ENCODE data around the gene TMEM175.

Gene TMEM175

DNA sequence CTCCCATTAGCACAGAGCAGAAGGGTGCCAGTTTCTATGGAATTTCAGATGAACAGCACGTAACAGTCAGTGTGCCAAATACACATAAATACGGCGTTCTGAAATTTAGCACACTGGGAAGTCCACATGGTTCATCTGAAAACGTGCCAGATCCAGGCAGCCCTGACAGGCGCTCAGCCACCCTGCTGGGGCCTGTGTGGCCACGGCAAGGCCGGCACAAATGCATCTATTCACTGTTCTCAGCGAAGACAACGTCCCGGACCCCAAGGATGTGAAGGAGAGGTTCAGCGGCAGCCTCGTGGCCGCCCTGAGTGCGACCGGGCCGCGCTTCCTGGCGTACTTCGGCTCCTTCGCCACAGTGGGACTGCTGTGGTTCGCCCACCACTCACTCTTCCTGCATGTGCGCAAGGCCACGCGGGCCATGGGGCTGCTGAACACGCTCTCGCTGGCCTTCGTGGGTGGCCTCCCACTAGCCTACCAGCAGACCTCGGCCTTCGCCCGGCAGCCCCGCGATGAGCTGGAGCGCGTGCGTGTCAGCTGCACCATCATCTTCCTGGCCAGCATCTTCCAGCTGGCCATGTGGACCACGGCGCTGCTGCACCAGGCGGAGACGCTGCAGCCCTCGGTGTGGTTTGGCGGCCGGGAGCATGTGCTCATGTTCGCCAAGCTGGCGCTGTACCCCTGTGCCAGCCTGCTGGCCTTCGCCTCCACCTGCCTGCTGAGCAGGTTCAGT lies 25.5 kb downstream of the TMEM175 start:
- no peak for DNase-seq
- ATAC-seq (replicated peaks), result no peak
- Mint-ChIP-seq H3K9me3 (no peaks in the 10 kb centered on the region), H3K4me3 (no peak overlapping the region), H3K36me3 (ENCODE audit: insufficient read depth) (peaks cover 36% of the 10 kb centered on the region), H3K27ac (peak overlapping the region; percentile 78 to 79), H3K27me3 (no peaks in the 10 kb centered on the region), H3K4me1 (ENCODE audit: low read depth in 2 of 2) (no peaks in the 10 kb centered on the region)

DNA sequence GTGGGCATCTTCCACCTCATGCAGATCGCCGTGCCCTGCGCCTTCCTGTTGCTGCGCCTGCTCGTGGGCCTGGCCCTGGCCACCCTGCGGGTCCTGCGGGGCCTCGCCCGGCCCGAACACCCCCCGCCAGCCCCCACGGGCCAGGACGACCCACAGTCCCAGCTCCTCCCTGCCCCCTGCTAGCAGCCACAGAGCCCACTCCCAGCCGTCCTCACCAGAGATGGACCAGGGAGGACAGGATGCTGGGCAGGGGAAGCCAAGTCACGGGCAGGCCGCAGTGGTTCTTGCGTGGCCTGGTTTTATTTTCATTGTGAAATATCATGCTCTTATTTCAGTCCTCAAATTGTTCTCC lies 26.0 kb downstream of the TMEM175 start:
- Mint-ChIP-seq H3K4me3 (no peak overlapping the region), H3K4me1 (ENCODE audit: low read depth in 2 of 2) (no peaks in the 10 kb centered on the region), H3K27me3 (no peaks in the 10 kb centered on the region), H3K9me3 (no peaks in the 10 kb centered on the region), H3K27ac (peak overlapping the region; percentile 78 to 79), H3K36me3 (ENCODE audit: insufficient read depth) (peaks cover 36% of the 10 kb centered on the region)
- no peak for DNase-seq
- no peak for ATAC-seq (replicated peaks)

DNA sequence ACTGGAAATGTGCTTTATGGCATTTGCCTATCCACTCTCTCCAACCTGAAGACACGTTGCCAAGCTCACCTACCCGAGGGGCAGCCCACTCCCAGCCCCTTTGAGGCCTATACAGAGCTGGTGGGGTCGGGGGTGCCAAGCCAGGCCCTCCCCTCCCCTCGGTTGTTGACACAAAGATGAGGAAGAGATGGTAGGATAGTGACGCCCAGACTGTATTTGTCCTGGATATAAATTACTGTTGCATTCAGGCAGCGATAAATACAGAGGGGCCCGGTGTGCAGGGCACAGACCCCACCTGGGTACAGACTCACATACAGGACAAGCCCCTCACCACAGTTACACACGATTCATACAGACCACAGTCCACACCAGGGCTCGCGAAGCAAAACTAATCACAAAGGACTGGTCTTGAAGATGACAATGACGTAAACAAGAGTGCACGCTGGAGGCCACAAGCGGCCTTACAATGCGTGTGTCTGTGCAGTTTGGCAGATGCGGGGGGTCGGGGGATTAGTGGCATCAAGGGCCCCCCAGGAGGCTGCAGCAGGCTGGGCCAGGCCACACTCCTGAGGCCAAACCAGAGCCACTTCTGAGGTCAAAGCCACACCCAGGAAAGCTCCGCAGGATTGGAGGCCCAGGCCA lies 26.6 kb downstream of the TMEM175 start:
- Mint-ChIP-seq H3K36me3 (ENCODE audit: insufficient read depth) (peaks cover 37% of the 10 kb centered on the region), H3K4me1 (ENCODE audit: low read depth in 2 of 2) (no peaks in the 10 kb centered on the region), H3K9me3 (no peaks in the 10 kb centered on the region), H3K27me3 (no peaks in the 10 kb centered on the region), H3K4me3 (no peak overlapping the region), H3K27ac (peak overlapping the region; percentile 78 to 79)
- DNase-seq, result no peak
- no peak for ATAC-seq (replicated peaks)

DNA sequence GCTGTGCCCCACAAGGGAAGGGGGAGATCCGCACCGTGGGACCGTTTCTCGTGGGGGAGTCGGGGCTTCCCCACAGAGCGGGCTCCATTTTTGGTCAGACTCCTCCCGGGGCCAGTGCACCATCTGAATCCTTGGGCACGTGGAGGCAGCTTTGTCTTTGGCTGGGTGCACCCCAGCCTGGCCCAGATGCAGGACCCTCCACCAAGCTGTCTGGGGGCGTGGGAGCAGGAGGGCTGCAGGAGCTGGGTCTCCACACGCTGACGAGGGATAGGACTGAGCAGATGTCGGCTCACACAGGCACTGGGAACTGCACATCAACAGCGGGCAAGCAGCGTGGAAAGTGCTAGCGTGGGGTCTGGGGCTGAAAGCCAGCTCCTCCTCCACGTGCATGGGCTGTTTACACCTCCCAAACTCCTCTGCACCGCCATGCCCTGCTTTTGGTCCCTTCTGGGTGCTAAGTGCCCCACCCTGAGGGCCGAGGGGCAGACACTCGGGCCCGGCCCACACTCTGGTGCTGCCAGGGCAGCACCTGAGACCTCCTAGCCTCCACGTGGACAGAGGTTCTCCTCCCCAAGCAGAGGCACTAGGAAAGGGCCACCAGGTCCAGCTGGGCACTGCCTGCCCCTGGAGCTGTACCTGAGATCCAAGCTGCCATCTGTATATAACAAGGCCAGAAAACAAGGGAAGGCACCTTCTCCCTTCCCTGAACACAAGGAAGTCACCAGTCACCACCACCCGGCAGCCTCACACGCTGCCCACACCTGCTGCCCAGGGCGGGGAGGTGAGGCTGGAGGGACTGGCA lies 27.3 kb downstream of the TMEM175 start:
- peak overlapping the region; percentile 78 to 83 for H3K27ac Mint-ChIP-seq
- H3K4me3 Mint-ChIP-seq, result no peak overlapping the region
- no peaks in the 10 kb centered on the region for H3K4me1 Mint-ChIP-seq (ENCODE audit: low read depth in 2 of 2)
- ATAC-seq (replicated peaks), result no peak
- no peak for DNase-seq
- H3K27me3 Mint-ChIP-seq, result no peaks in the 10 kb centered on the region
- no peaks in the 10 kb centered on the region for H3K9me3 Mint-ChIP-seq
- peaks cover 38% of the 10 kb centered on the region for H3K36me3 Mint-ChIP-seq (ENCODE audit: insufficient read depth)

DNA sequence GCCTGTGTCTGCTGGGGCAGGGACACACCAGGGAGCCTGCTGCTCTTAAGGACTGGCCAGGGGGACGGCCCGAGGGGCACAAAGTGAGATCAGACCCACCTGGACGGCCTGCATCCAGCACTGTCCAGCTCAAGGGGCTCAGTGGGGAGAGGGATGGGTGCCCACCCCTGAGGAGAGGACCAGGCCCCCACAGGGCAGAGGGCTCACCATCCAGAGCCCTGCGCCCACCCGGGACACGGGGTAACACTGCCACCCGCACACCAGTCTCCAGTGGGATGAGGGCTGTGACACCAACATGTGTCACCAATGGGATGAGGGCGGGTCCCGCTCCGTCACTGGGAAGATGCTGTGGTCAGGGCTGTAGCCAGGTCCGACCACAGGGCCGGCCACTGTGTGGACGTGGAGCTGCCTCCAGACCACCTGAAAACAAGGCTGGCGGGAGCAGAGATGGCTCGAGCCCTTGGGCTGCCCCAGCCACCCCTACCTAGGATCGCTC lies 27.9 kb downstream of the TMEM175 start:
- Mint-ChIP-seq H3K4me1 (ENCODE audit: low read depth in 2 of 2) (no peaks in the 10 kb centered on the region), H3K4me3 (no peak overlapping the region), H3K36me3 (ENCODE audit: insufficient read depth) (peaks cover 32% of the 10 kb centered on the region), H3K27me3 (no peaks in the 10 kb centered on the region), H3K27ac (peak overlapping the region in 1 of 2 donors; percentile 83), H3K9me3 (no peaks in the 10 kb centered on the region)
- DNase-seq, result no peak
- ATAC-seq (replicated peaks), result no peak

DNA sequence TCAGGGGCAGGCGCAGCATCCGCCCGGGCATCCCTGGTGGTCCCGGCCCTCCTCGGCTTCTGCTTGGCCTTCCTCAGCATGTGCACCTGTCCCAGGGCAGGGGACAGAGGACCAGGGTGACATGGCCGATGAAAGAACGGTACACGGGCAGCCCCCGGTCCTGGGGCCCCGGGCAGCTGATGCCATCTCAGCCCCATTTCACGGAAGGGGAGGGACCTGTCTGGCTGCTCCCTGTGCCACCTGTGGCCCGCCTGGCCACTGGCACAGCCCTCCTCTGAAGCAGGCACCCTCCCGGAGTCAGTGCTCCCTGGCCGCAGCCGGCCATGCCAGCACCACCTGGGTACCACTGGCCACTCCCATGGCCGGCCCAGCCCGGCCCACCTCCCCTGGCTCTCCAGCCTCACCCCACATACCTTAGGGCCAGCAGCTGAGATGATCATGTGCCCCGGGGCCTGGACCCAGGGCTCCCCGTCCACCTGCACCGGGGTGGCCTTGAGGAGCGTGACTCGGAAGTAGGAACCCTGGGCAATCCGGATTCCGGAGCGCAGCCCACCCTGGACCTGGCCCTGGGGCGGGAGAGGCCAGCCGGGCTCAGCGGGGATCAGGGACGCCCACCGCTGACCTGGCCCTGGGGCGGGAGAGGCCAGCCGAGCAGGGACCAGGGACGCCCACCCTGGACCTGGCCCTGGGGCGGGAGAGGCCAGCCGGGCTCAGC lies 28.5 kb downstream of the TMEM175 start:
- Mint-ChIP-seq H3K4me1 (ENCODE audit: low read depth in 2 of 2) (no peaks in the 10 kb centered on the region), H3K9me3 (no peaks in the 10 kb centered on the region), H3K4me3 (no peak overlapping the region), H3K27me3 (no peaks in the 10 kb centered on the region), H3K36me3 (ENCODE audit: insufficient read depth) (peaks cover 38% of the 10 kb centered on the region), H3K27ac (no peak overlapping the region)
- DNase-seq (no peak), ATAC-seq (replicated peaks) (no peak)

DNA sequence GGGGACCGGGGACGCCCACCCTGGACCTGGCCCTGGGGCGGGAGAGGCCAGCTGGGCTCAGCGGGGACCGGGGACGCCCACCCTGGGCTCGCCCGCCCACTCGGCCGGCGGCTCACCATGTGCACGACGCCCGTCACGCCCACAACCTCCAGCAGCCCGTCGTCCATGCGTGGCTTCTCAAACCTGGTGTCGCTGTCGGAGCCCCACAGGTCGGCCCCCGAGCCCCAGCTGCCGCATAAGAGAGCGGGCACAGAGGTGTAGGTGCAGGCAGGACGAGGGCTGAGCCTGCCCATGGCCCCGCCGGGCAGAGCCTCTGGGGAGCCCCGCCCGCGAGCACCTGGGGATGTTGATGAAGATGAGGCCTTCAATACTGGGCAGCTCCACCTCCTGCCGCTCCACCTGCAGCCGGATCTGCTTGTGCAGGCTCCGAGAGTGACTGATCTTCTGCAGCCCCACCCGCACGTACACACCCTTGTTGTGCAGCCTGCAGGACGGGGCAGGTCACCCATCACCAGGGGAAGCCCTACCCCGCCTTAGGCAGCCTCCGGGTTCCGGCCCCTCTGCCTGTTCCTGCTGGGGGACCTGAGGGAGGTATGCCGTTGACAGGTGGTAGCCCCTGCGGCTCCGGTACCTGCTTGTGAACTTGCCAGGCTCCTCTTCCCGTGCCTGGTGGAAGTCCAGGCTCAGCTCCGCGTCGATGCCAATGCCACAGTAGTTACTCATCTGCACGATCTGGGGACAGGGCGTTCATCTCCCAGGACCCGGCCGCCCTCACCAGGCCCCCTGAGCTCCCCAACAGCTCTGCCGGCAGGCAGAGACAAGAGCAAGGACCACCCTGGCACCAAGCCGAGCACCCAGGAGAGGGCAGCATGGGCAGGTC lies 29.3 kb downstream of the TMEM175 start:
- DNase-seq, result no peak
- Mint-ChIP-seq H3K27ac (no peak overlapping the region), H3K36me3 (ENCODE audit: insufficient read depth) (peaks cover 32% of the 10 kb centered on the region), H3K9me3 (no peaks in the 10 kb centered on the region), H3K27me3 (no peaks in the 10 kb centered on the region), H3K4me1 (ENCODE audit: low read depth in 2 of 2) (no peaks in the 10 kb centered on the region), H3K4me3 (no peak overlapping the region)
- ATAC-seq (replicated peaks), result no peak

DNA sequence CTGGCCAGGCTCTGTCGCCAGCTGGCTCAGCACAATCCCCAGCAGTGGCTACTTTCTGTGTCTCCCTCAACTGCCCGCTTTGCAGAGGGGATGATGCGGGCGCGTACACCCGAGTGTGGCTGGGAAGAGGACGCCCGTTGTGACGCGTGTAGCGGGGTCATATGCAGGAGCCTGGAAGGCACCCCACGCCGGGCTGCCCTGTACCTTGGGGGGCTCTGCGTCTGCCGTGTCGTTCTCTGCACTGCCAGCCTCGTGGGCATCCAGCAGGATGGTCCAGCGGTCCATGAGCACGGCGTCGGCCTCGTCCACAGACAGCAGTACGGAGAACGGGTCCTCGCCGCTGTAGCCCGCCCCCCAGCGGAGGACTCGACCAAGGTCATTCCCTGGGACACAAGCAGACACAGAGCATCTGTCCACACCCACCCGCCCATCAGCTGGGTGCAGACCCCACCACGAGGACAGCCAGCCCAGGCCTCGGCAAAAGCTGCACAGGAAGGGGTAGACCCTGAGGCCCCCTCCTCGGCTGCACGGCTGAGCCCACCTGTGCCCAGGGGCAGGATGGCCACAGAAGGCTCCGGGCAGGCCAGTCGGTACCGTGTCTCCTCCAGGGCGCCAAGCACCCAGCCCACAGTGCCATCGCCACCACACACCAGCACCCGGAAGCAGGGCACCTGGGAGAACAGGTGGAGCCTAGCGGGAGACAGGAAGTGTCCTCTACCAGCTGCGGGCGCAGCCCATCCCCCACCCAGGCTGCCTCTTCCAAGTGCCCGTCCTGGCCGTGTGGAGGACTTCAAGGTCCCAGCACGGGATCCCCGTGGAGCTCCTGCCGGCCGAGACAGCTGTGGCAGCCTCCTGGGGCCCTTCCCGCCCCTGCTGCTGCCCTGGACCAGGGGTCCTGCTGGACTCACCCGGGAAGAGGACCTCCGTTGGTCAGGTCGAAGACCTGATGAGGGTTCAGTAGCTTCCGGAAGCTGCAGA lies 30.3 kb downstream of the TMEM175 start:
- H3K27ac Mint-ChIP-seq, result no peak overlapping the region
- no peaks in the 10 kb centered on the region for H3K9me3 Mint-ChIP-seq
- H3K4me3 Mint-ChIP-seq, result no peak overlapping the region
- DNase-seq (no peak), ATAC-seq (replicated peaks) (no peak)
- H3K4me1 Mint-ChIP-seq (ENCODE audit: low read depth in 2 of 2), result no peaks in the 10 kb centered on the region
- peaks cover 29% of the 10 kb centered on the region for H3K36me3 Mint-ChIP-seq (ENCODE audit: insufficient read depth)
- H3K27me3 Mint-ChIP-seq, result no peaks in the 10 kb centered on the region

DNA sequence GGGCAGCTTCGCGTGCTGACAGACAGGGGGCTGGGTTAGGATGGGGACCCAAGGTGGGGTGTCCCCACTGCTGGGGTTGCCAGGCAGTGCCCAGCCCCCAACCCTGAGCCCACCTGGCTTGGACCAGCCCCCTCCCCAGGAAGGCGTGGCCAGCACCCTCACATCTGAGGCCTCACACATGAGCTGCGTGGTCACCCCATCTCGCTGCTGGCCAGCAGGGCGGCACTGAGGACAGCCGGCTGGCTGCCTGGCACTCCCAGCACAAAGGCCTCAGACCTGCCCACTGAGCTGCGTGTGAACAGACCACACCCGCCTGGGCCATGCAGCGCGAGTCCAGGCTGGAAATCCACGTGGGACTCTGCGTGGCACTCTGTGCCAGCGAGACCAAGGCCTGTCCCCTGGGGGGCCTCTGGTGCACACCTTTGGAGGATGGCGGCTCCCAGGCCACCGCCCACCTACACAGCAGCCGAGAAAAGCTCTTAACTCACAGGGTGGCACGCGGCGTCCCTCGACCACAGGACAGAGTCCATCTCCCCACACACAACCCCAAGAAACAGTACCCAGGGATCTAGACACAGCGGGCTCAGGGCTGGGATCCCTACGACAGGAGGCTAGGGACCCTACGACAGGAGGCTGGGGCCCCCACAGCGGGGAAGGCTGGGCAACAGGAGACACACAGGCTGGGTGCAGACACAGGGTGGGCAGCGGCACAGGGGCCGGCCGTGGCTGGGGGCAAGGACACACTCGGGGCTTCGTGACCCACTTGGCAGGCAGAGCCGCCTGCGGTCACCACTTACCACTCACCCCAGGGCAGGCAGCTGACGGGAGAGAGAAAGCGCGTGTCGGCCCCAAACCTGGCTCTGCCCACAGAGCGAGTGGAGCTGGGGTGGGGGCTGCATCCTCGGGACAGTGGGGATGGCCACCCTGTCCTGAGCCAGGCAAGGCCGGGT lies 31.3 kb downstream of the TMEM175 start:
- Mint-ChIP-seq H3K4me3 (no peak overlapping the region), H3K9me3 (no peaks in the 10 kb centered on the region), H3K27me3 (no peaks in the 10 kb centered on the region), H3K27ac (peak overlapping the region in 1 of 2 donors; percentile 41), H3K36me3 (ENCODE audit: insufficient read depth) (peaks cover 27% of the 10 kb centered on the region), H3K4me1 (ENCODE audit: low read depth in 2 of 2) (peaks cover 0 to under 1% of the 10 kb centered on the region in 2 donors)
- ATAC-seq (replicated peaks) (no peak), DNase-seq (no peak)

DNA sequence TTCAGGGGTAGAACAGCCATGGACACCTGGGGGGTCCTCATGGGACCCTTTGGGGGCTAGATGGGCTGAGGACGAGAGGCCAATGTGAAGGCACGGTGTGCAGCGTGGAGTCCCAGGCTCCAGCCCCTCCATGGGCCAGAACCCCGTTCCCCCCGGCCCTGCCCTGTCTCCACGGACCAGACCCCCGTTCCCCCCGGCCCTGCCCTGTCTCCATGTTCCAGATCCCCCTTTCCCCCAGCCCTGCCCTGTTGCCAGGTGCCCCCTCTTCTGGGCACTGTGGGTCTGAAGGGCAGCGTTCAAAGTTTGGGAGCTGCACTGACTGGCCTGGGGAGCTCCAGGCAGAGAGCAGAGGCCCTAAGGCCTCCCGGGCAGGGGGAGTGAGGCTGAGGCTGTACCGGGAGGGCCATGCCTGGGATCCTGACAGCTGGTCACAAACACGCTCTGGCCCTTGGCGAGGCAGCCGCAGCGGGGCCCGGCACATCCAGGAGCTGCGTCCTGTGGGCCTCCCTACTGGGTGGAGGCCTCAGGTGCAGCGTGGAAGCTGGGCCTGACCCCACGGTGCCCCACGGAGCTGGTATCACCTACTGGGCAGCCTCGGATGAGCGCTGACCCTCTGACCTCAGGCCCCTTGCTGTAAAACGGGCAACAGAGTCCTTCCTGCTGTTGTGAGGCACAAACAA lies 32.2 kb downstream of the TMEM175 start:
- H3K27ac Mint-ChIP-seq, result no peak overlapping the region
- no peaks in the 10 kb centered on the region for H3K9me3 Mint-ChIP-seq
- peaks cover 0 to 6% of the 10 kb centered on the region in 2 donors for H3K4me1 Mint-ChIP-seq (ENCODE audit: low read depth in 2 of 2)
- DNase-seq (no peak), ATAC-seq (replicated peaks) (no peak)
- H3K27me3 Mint-ChIP-seq, result no peaks in the 10 kb centered on the region
- H3K36me3 Mint-ChIP-seq (ENCODE audit: insufficient read depth), result peaks cover 25% of the 10 kb centered on the region
- peak overlapping the region in 1 of 2 donors; percentile 19 for H3K4me3 Mint-ChIP-seq
